ENCODE data around the gene CPNE1. TPM values are rescaled to one million over a fixed set of nuclear protein-coding genes. Genes with fewer than 3 reads are reported as not detected.

Gene CPNE1
- total RNA-seq, 2 experiments from 2014 or later = 308 to 324 TPM

- intact Hi-C loops (cut with micrococcal nuclease) = no loop called here
- POLR2A ChIA-PET = interaction anchor here (0.6 to 1.0 kb wide), 2 partner anchors 11 to 77 kb away, joined by 3 read pairs; no protein-coding TSS in a partner anchor
These were observed 80.8 kb downstream of the CPNE1 start for GRCh38 chr20:35583636-35584560.

GRCh38 chr20:35582741-35583404, 81.8 kb downstream of the CPNE1 start:
- Mint-ChIP-seq H3K27me3 (no peaks in the 10 kb centered on the region), H3K4me3 (no peak overlapping the region), H3K27ac (no peak overlapping the region), H3K36me3 (ENCODE audit: low read depth) (no peaks in the 10 kb centered on the region), H3K9me3 (no peaks in the 10 kb centered on the region), H3K4me1 (ENCODE audit: low read depth) (no peaks in the 10 kb centered on the region)
- intact Hi-C loops (cut with micrococcal nuclease) = no loop called here
- no peak for ATAC-seq
- no peak for DNase-seq
- POLR2A ChIA-PET = interaction anchor here (1.0 kb wide), 1 partner anchor 10 kb away, joined by 3 read pairs; no protein-coding TSS in a partner anchor
- TF ChIP-seq CTCF (IDR thresholded peaks at IDR 0.05) = no peak
- CTCF ChIA-PET = no interaction called here

More at GRCh38 chr20:35583636-35584560, 80.8 kb downstream of the CPNE1 start:
- CTCF ChIA-PET = no interaction called here
- H3K27me3 Mint-ChIP-seq = no peaks in the 10 kb centered on the region
- no peak for TF ChIP-seq CTCF (IDR thresholded peaks at IDR 0.05)
- H3K4me3 Mint-ChIP-seq = no peak overlapping the region
- no peak for DNase-seq
- no peaks in the 10 kb centered on the region for H3K4me1 Mint-ChIP-seq (ENCODE audit: low read depth)
- no peaks in the 10 kb centered on the region for H3K9me3 Mint-ChIP-seq
- H3K27ac Mint-ChIP-seq = no peak overlapping the region
- H3K36me3 Mint-ChIP-seq (ENCODE audit: low read depth) = no peaks in the 10 kb centered on the region
- no peak for ATAC-seq

GRCh38 chr20:35582131-35582530, 82.6 kb downstream of the CPNE1 start:
- H3K4me3 Mint-ChIP-seq = no peak overlapping the region
- TF ChIP-seq CTCF (IDR thresholded peaks at IDR 0.05) = no peak
- H3K36me3 Mint-ChIP-seq (ENCODE audit: low read depth) = no peaks in the 10 kb centered on the region
- CTCF ChIA-PET = no interaction called here
- DNase-seq (no peak), ATAC-seq (no peak)
- H3K4me1 Mint-ChIP-seq (ENCODE audit: low read depth) = no peaks in the 10 kb centered on the region
- no peak overlapping the region for H3K27ac Mint-ChIP-seq
- H3K27me3 Mint-ChIP-seq = no peaks in the 10 kb centered on the region
- H3K9me3 Mint-ChIP-seq = no peaks in the 10 kb centered on the region
- intact Hi-C loops (cut with micrococcal nuclease) = no loop called here
- POLR2A ChIA-PET = no interaction called here

- intact Hi-C loops (cut with micrococcal nuclease) = no loop called here
- CTCF ChIA-PET = no interaction called here
- no peak overlapping the region for H3K27ac Mint-ChIP-seq
These were observed 85.5 kb downstream of the CPNE1 start for GRCh38 chr20:35579196-35579595.

More at GRCh38 chr20:35579196-35579595, 85.5 kb downstream of the CPNE1 start:
- POLR2A ChIA-PET = no interaction called here
- no peak for TF ChIP-seq CTCF (IDR thresholded peaks at IDR 0.05)
- ATAC-seq (no peak), DNase-seq (no peak)
- no peaks in the 10 kb centered on the region for H3K9me3 Mint-ChIP-seq
- H3K4me1 Mint-ChIP-seq (ENCODE audit: low read depth) = no peaks in the 10 kb centered on the region
- no peaks in the 10 kb centered on the region for H3K27me3 Mint-ChIP-seq
- H3K4me3 Mint-ChIP-seq = no peak overlapping the region
- H3K36me3 Mint-ChIP-seq (ENCODE audit: low read depth) = no peaks in the 10 kb centered on the region

Measured in activated CD8-positive, alpha-beta T cell treated with anti-CD3 and anti-CD28 coated beads for 36 hours (primary cell).